K562 (cell line): ENCODE measurements around the gene SLC4A2. TPM values are rescaled to one million over a fixed set of nuclear protein-coding genes. Genes with fewer than 3 reads are reported as not detected.
A peak's percentile ranks its signal among the peaks of the same experiment; 100 is the strongest.

Source experiments
- ETV5 ChIP-seq: sonication (generic); formaldehyde crosslinking; IDR thresholded peaks from 2 replicates; pipeline ENCODE4 v1.4.0; 2020; ENCODE audit warnings: low read depth, mild to moderate bottlenecking, missing genetic modification reagents
- HSF4 ChIP-seq: fragments of 250-450 bp; sonication (Bioruptor Pico); IDR thresholded peaks from 2 replicates; pipeline ENCODE4 v2.1.2; 2022; ENCODE audit warnings: mild to moderate bottlenecking, moderate library complexity, borderline replicate concordance
- IRF2 ChIP-seq: sonication (generic); formaldehyde crosslinking; IDR thresholded peaks from 2 replicates; pipeline ENCODE4 v1.8.1; 2022; ENCODE audit warnings: mild to moderate bottlenecking, missing genetic modification reagents
- KLF16 ChIP-seq: IDR thresholded peaks from 2 replicates; pipeline ENCODE4 v1.6.1; 2016; ENCODE audit warnings: antibody characterized with exemption
- NONO ChIP-seq, 2 experiments: fragments of 200-400 bp in 1 of 2; fragments of 450-650 bp in 1 of 2; formaldehyde crosslinking in 1 of 2; IDR thresholded peaks; 2 replicates each; pipeline ENCODE4 v1.6.1; 2017; ENCODE audit warnings: low read depth in 2 of 2, mild to moderate bottlenecking in 2 of 2, moderate library complexity in 2 of 2, low read length in 1 of 2
- PHF20 ChIP-seq: fragments of 450-650 bp; IDR thresholded peaks from 2 replicates; pipeline ENCODE4 v1.6.1; 2018; ENCODE audit not compliant: partially characterized antibody
- POLR2A ChIP-seq: fragments of 450-650 bp; conservative IDR thresholded peaks from 2 replicates; pipeline ENCODE4 v1.6.1; 2016
- SLC30A9 ChIP-seq: fragments of 250-450 bp; sonication (Bioruptor Pico); IDR thresholded peaks from 2 replicates; pipeline ENCODE4 v1.8.0; 2022; ENCODE audit warnings: mild to moderate bottlenecking, moderate library complexity
- SREBF2 ChIP-seq: sonication (generic); formaldehyde crosslinking; IDR thresholded peaks from 2 replicates; pipeline ENCODE4 v1.4.0; 2020; ENCODE audit warnings: mild to moderate bottlenecking, missing genetic modification reagents
- STAT5B ChIP-seq: fragments of 250-450 bp; sonication (Bioruptor Pico); IDR thresholded peaks from 2 replicates; pipeline ENCODE4 v1.8.0; 2021; ENCODE audit warnings: mild to moderate bottlenecking, inconsistent platforms
- XRCC5 ChIP-seq: fragments of 200-400 bp; formaldehyde crosslinking; IDR thresholded peaks from 2 replicates; pipeline ENCODE4 v1.6.1; 2017; ENCODE audit warnings: low read depth, mild to moderate bottlenecking, low read length
- ZBED1 ChIP-seq: IDR thresholded peaks from 2 replicates; pipeline ENCODE4 v1.6.1; 2014
- ZBTB8A ChIP-seq: fragments of 450-650 bp; IDR thresholded peaks from 2 replicates; pipeline ENCODE4 v1.6.1; 2018; ENCODE audit warnings: mild to moderate bottlenecking, moderate library complexity; ENCODE audit not compliant: partially characterized antibody
- ZC3H11A ChIP-seq: IDR thresholded peaks from 2 replicates; pipeline ENCODE4 v1.6.1; 2012; ENCODE audit warnings: low read depth, low read length, improper control_type of control experiment
- ZNF143 ChIP-seq: sonication (generic); formaldehyde crosslinking; IDR thresholded peaks from 2 replicates; pipeline ENCODE4 v1.9.0; 2022; ENCODE audit warnings: mild to moderate bottlenecking, missing genetic modification reagents
- ZNF253 ChIP-seq: fragments of 250-450 bp; sonication (Bioruptor Pico); conservative IDR thresholded peaks from 2 replicates; pipeline ENCODE4 v1.6.1; 2021; ENCODE audit warnings: mild to moderate bottlenecking
- ZNF583 ChIP-seq: fragments of 250-450 bp; sonication (Bioruptor Pico); IDR thresholded peaks from 2 replicates; pipeline ENCODE4 v1.4.0; 2020
- polyA plus RNA-seq, 8 experiments: library from polyadenylated mRNA; depleted of rRNA in 4 of 8; stranded (reverse) in 5 of 8; unstranded in 3 of 8; fragments of >200 nt; fragmentation: Nextera tagmentation in 2 of 8; fragmentation: Illumina TruSeq in 1 of 8; extraction: Ambion mirVana in 2 of 8; extraction: Trizol in 1 of 8; gene quantifications; 2 replicates each; pipeline versions ENCODE4 v1.2.1 to v1.2.3, GENCODE V29; 2011 to 2014; ENCODE audit warnings: inconsistent platforms in 1 of 8, missing spikeins in 1 of 8
- total RNA-seq, 7 experiments: library from RNA; depleted of rRNA in 6 of 7; stranded (reverse); fragments of >200 nt in 6 of 7; fragmentation: Illumina TruSeq in 2 of 7; extraction: Trizol in 2 of 7; gene quantifications; 2 replicates each; pipeline versions ENCODE4 v1.2.1 to v1.2.3, GENCODE V29; 2011 to 2021; ENCODE audit warnings: low replicate concordance in 1 of 7
- TF ChIP-seq, protein P1 (sequence below): sonication (generic); formaldehyde crosslinking; IDR thresholded peaks from 2 replicates; pipeline ENCODE4 v1.8.0; 2022; ENCODE audit warnings: mild to moderate bottlenecking, missing genetic modification reagents
- TF ChIP-seq, protein P2 (sequence below), 2 experiments: fragments of 450-650 bp in 1 of 2; IDR thresholded peaks; 2 replicates each; pipeline ENCODE4 v1.6.1; 2011 to 2017; ENCODE audit warnings: low read depth in 2 of 2, antibody characterized with exemption in 1 of 2, borderline replicate concordance in 1 of 2, low read length in 1 of 2, mild to moderate bottlenecking in 1 of 2, mixed read lengths in 1 of 2; ENCODE audit not compliant: control insufficient read depth in 1 of 2
- TF ChIP-seq, protein P3 (sequence below): fragments of 450-650 bp; formaldehyde crosslinking; IDR thresholded peaks from 2 replicates; pipeline ENCODE4 v1.4.0; 2020; ENCODE audit warnings: mild to moderate bottlenecking

SLC4A2 gene
- total and polyA plus RNA-seq, 9 of the 15 experiments (the other 6 are each of a cell fraction or from before 2014, with no cell fraction given): 11.4 to 375 (median 130) TPM

DNA sequence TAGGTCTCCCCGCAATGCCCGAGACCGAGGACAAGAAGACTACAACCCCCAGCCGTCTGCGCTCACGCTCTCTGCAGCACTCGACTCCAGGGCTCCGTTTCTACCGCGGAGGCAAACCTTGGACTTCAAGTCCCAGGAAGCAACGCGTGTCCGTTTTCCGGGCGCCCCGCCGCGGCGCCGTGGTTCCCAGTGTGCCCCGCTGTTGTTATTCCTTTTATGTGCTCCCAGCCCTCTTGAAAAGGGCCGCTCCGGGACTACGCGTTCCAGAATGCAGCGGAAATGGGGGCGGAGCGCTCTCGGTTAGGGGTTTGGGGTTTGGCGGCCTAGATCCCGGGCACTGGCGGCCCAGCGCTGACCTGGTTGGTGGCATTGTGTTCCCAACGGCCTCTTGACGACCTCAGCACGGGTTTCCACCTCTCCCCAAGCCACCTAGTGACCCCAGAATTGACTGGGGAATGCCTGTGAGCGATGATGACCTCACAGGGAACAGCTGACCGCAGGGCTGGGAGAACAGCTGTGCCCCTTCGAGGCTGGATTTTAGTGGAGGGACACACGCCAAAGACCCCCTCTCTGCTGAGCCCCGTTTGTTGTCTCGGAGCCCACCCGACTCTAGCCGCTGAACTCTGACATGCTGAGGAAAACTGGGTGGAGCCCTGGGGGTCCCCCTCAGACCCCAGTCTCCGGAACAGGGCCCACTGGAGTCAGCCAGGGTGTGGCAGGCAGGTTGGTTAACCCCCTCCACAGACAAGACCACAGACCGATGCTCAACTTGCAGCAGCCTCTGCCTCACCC is 1.2 kb upstream of the SLC4A2 start (continued):
- TF ChIP-seq, protein P1, sequence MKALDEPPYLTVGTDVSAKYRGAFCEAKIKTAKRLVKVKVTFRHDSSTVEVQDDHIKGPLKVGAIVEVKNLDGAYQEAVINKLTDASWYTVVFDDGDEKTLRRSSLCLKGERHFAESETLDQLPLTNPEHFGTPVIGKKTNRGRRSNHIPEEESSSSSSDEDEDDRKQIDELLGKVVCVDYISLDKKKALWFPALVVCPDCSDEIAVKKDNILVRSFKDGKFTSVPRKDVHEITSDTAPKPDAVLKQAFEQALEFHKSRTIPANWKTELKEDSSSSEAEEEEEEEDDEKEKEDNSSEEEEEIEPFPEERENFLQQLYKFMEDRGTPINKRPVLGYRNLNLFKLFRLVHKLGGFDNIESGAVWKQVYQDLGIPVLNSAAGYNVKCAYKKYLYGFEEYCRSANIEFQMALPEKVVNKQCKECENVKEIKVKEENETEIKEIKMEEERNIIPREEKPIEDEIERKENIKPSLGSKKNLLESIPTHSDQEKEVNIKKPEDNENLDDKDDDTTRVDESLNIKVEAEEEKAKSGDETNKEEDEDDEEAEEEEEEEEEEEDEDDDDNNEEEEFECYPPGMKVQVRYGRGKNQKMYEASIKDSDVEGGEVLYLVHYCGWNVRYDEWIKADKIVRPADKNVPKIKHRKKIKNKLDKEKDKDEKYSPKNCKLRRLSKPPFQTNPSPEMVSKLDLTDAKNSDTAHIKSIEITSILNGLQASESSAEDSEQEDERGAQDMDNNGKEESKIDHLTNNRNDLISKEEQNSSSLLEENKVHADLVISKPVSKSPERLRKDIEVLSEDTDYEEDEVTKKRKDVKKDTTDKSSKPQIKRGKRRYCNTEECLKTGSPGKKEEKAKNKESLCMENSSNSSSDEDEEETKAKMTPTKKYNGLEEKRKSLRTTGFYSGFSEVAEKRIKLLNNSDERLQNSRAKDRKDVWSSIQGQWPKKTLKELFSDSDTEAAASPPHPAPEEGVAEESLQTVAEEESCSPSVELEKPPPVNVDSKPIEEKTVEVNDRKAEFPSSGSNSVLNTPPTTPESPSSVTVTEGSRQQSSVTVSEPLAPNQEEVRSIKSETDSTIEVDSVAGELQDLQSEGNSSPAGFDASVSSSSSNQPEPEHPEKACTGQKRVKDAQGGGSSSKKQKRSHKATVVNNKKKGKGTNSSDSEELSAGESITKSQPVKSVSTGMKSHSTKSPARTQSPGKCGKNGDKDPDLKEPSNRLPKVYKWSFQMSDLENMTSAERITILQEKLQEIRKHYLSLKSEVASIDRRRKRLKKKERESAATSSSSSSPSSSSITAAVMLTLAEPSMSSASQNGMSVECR (CRISPR knock-in tag): 0 out of 2 replicates have a peak, but pooled peaks have one; percentile 46
- TF ChIP-seq POLR2A: peak; percentile 79
- TF ChIP-seq NONO (IDR thresholded peaks at IDR 0.05; ENCODE audit: low read depth in 2 of 2, low read length in 1 of 2): no peak
- TF ChIP-seq KLF16: no peak
- no peak for TF ChIP-seq ZC3H11A
- TF ChIP-seq PHF20: no peak
- TF ChIP-seq ZNF143 (CRISPR knock-in tag): peak; percentile 98
- no peak; the same call in 1 of the 2 replicates for TF ChIP-seq SREBF2 (CRISPR knock-in tag)
- TF ChIP-seq HSF4 (CRISPR knock-in tag): no peak
- no peak for TF ChIP-seq STAT5B
- TF ChIP-seq ZBTB8A: no peak
- TF ChIP-seq IRF2 (CRISPR knock-in tag): no peak
- TF ChIP-seq ETV5 (CRISPR knock-in tag): peak; percentile 84
- TF ChIP-seq, protein P2, sequence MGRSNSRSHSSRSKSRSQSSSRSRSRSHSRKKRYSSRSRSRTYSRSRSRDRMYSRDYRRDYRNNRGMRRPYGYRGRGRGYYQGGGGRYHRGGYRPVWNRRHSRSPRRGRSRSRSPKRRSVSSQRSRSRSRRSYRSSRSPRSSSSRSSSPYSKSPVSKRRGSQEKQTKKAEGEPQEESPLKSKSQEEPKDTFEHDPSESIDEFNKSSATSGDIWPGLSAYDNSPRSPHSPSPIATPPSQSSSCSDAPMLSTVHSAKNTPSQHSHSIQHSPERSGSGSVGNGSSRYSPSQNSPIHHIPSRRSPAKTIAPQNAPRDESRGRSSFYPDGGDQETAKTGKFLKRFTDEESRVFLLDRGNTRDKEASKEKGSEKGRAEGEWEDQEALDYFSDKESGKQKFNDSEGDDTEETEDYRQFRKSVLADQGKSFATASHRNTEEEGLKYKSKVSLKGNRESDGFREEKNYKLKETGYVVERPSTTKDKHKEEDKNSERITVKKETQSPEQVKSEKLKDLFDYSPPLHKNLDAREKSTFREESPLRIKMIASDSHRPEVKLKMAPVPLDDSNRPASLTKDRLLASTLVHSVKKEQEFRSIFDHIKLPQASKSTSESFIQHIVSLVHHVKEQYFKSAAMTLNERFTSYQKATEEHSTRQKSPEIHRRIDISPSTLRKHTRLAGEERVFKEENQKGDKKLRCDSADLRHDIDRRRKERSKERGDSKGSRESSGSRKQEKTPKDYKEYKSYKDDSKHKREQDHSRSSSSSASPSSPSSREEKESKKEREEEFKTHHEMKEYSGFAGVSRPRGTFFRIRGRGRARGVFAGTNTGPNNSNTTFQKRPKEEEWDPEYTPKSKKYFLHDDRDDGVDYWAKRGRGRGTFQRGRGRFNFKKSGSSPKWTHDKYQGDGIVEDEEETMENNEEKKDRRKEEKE (IDR thresholded peaks at IDR 0.05; ENCODE audit: borderline replicate concordance in 1 of 2, control insufficient read depth in 1 of 2, low read depth in 2 of 2, low read length in 1 of 2): 0 out of 4 replicates have a peak, but pooled peaks of 1 of the 2 experiments have one; percentile 40
- no peak for TF ChIP-seq ZNF253 (CRISPR knock-in tag)
- TF ChIP-seq SLC30A9 (CRISPR knock-in tag): no peak
- no peak; the same call in 1 of the 2 replicates for TF ChIP-seq ZNF583 (CRISPR knock-in tag)
- no peak; the same call in 1 of the 2 replicates for TF ChIP-seq ZBED1
- peak; percentile 2; the same call in 1 of the 2 replicates for TF ChIP-seq XRCC5
- TF ChIP-seq, protein P3, sequence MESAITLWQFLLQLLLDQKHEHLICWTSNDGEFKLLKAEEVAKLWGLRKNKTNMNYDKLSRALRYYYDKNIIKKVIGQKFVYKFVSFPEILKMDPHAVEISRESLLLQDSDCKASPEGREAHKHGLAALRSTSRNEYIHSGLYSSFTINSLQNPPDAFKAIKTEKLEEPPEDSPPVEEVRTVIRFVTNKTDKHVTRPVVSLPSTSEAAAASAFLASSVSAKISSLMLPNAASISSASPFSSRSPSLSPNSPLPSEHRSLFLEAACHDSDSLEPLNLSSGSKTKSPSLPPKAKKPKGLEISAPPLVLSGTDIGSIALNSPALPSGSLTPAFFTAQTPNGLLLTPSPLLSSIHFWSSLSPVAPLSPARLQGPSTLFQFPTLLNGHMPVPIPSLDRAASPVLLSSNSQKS (CRISPR knock-in tag): no peak
